ENCODE results near the gene PLK3. TPM values are rescaled to one million over a fixed set of nuclear protein-coding genes. Genes with fewer than 3 reads are reported as not detected.

The PLK3 gene
- total and polyA plus RNA-seq, 2 experiments from 2014 or later, result 8.7 to 15.1 TPM

- Mint-ChIP-seq H3K27me3 (ENCODE audit: insufficient read depth, low read depth, poor library complexity) (peaks cover 25% of the 10 kb centered on the region), H3K36me3 (ENCODE audit: low read depth) (no peaks in the 10 kb centered on the region; the same call in 2 of the 3 replicates), H3K27ac (no peak overlapping the region), H3K9me3 (no peaks in the 10 kb centered on the region; the same call in 2 of the 3 replicates), H3K4me3 (no peak overlapping the region), H3K4me1 (peaks cover 33% of the 10 kb centered on the region)
- H3K4me2 ChIP-seq, result no peak overlapping the region
- H3K9me2 ChIP-seq (ENCODE audit: insufficient read depth), result no peaks in the 10 kb centered on the region
- ATAC-seq (no peak), DNase-seq (ENCODE audit: low spot score) (no peak)
- no peaks in the 10 kb centered on the region for H4K20me1 ChIP-seq (replicated peaks; ENCODE audit: insufficient read depth)
- H2AFZ ChIP-seq, result no peak overlapping the region
- TF ChIP-seq CREB1 (CRISPR knock-in tag; IDR thresholded peaks at IDR 0.05; ENCODE audit: low read depth) (no peak), ZNF114 (CRISPR knock-in tag; IDR thresholded peaks at IDR 0.05) (no peak), ZNF331 (CRISPR knock-in tag; IDR thresholded peaks at IDR 0.05; ENCODE audit: low read depth) (no peak), JUNB (IDR thresholded peaks at IDR 0.05; ENCODE audit: unreplicated experiment) (no peak), REST (IDR thresholded peaks at IDR 0.05; ENCODE audit: unreplicated experiment) (no peak), POLR2AphosphoS5 (IDR thresholded peaks at IDR 0.05; ENCODE audit: low read depth) (no peak)
- TF ChIP-seq, protein P1, sequence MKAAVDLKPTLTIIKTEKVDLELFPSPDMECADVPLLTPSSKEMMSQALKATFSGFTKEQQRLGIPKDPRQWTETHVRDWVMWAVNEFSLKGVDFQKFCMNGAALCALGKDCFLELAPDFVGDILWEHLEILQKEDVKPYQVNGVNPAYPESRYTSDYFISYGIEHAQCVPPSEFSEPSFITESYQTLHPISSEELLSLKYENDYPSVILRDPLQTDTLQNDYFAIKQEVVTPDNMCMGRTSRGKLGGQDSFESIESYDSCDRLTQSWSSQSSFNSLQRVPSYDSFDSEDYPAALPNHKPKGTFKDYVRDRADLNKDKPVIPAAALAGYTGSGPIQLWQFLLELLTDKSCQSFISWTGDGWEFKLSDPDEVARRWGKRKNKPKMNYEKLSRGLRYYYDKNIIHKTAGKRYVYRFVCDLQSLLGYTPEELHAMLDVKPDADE (IDR thresholded peaks at IDR 0.05), result no peak
- H3F3A ChIP-seq (replicated peaks; ENCODE audit: low read depth), result peaks cover 29% of the 10 kb centered on the region
- H3K36me3 ChIP-seq (ENCODE audit: insufficient read depth), result no peaks in the 10 kb centered on the region
- no peak overlapping the region for H3K27ac ChIP-seq (ENCODE audit: low read depth)
- H3K4me3 ChIP-seq, result no peak overlapping the region
- H3K79me2 ChIP-seq (replicated peaks; ENCODE audit: insufficient read depth), result no peaks in the 10 kb centered on the region
- H3K4me1 ChIP-seq (ENCODE audit: insufficient read depth), result peaks cover 22% of the 10 kb centered on the region
- 0 out of 2 replicates have a peak, but pooled peaks cover 10% of the 10 kb centered on the region for H3K27me3 ChIP-seq (ENCODE audit: insufficient read depth)
Observed at GRCh38 chr1:44787506-44787905, 12.7 kb upstream of the PLK3 start.

- Histone ChIP-seq H3K27ac (ENCODE audit: low read depth) (no peak within 1 kb of the TSS), H3K4me2 (no peak within 1 kb of the TSS), H3K4me3 (0 out of 2 replicates have a peak within 1 kb of the TSS, but pooled peaks have one; percentile 73), H3K79me2 (replicated peaks; ENCODE audit: insufficient read depth) (no peaks in the 10 kb centered on the region), H2AFZ (no peak within 1 kb of the TSS), H3K9me2 (ENCODE audit: insufficient read depth) (no peaks in the 10 kb centered on the region), H3K27me3 (ENCODE audit: insufficient read depth) (0 out of 2 replicates have a peak, but pooled peaks cover 10% of the 10 kb centered on the region), H3K4me1 (ENCODE audit: insufficient read depth) (peaks cover 25% of the 10 kb centered on the region), H3F3A (replicated peaks; ENCODE audit: low read depth) (peaks cover 21% of the 10 kb centered on the region), H3K36me3 (ENCODE audit: insufficient read depth) (no peaks in the 10 kb centered on the region), H4K20me1 (replicated peaks; ENCODE audit: insufficient read depth) (no peaks in the 10 kb centered on the region)
- peaks cover 25% of the 10 kb centered on the region for H3K27me3 Mint-ChIP-seq (ENCODE audit: insufficient read depth, low read depth, poor library complexity)
- ATAC-seq (no peak), DNase-seq (ENCODE audit: low spot score) (no peak)
- no peak within 1 kb of the TSS for H3K4me3 Mint-ChIP-seq
- H3K36me3 Mint-ChIP-seq (ENCODE audit: low read depth), result no peaks in the 10 kb centered on the region; the same call in 2 of the 3 replicates
- H3K4me1 Mint-ChIP-seq, result peaks cover 35% of the 10 kb centered on the region
- H3K27ac Mint-ChIP-seq, result no peak within 1 kb of the TSS
- no peaks in the 10 kb centered on the region; the same call in 2 of the 3 replicates for H3K9me3 Mint-ChIP-seq
- TF ChIP-seq POLR2AphosphoS5 (IDR thresholded peaks at IDR 0.05; ENCODE audit: low read depth) (no peak), NANOG (IDR thresholded peaks at IDR 0.05; ENCODE audit: borderline replicate concordance) (no peak), ZNF331 (CRISPR knock-in tag; IDR thresholded peaks at IDR 0.05; ENCODE audit: low read depth) (no peak)
- TF ChIP-seq, protein P2, sequence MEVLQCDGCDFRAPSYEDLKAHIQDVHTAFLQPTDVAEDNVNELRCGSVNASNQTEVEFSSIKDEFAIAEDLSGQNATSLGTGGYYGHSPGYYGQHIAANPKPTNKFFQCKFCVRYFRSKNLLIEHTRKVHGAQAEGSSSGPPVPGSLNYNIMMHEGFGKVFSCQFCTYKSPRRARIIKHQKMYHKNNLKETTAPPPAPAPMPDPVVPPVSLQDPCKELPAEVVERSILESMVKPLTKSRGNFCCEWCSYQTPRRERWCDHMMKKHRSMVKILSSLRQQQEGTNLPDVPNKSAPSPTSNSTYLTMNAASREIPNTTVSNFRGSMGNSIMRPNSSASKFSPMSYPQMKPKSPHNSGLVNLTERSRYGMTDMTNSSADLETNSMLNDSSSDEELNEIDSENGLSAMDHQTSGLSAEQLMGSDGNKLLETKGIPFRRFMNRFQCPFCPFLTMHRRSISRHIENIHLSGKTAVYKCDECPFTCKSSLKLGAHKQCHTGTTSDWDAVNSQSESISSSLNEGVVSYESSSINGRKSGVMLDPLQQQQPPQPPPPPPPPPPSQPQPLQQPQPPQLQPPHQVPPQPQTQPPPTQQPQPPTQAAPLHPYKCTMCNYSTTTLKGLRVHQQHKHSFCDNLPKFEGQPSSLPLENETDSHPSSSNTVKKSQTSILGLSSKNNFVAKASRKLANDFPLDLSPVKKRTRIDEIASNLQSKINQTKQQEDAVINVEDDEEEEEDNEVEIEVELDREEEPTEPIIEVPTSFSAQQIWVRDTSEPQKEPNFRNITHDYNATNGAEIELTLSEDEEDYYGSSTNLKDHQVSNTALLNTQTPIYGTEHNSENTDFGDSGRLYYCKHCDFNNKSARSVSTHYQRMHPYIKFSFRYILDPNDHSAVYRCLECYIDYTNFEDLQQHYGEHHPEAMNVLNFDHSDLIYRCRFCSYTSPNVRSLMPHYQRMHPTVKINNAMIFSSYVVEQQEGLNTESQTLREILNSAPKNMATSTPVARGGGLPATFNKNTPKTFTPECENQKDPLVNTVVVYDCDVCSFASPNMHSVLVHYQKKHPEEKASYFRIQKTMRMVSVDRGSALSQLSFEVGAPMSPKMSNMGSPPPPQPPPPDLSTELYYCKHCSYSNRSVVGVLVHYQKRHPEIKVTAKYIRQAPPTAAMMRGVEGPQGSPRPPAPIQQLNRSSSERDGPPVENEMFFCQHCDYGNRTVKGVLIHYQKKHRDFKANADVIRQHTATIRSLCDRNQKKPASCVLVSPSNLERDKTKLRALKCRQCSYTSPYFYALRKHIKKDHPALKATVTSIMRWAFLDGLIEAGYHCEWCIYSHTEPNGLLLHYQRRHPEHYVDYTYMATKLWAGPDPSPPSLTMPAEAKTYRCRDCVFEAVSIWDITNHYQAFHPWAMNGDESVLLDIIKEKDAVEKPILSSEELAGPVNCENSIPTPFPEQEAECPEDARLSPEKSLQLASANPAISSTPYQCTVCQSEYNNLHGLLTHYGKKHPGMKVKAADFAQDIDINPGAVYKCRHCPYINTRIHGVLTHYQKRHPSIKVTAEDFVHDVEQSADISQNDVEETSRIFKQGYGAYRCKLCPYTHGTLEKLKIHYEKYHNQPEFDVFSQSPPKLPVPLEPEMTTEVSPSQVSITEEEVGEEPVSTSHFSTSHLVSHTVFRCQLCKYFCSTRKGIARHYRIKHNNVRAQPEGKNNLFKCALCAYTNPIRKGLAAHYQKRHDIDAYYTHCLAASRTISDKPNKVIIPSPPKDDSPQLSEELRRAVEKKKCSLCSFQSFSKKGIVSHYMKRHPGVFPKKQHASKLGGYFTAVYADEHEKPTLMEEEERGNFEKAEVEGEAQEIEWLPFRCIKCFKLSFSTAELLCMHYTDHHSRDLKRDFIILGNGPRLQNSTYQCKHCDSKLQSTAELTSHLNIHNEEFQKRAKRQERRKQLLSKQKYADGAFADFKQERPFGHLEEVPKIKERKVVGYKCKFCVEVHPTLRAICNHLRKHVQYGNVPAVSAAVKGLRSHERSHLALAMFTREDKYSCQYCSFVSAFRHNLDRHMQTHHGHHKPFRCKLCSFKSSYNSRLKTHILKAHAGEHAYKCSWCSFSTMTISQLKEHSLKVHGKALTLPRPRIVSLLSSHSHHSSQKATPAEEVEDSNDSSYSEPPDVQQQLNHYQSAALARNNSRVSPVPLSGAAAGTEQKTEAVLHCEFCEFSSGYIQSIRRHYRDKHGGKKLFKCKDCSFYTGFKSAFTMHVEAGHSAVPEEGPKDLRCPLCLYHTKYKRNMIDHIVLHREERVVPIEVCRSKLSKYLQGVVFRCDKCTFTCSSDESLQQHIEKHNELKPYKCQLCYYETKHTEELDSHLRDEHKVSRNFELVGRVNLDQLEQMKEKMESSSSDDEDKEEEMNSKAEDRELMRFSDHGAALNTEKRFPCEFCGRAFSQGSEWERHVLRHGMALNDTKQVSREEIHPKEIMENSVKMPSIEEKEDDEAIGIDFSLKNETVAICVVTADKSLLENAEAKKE (CRISPR knock-in tag; IDR thresholded peaks at IDR 0.05), result no peak
Observed at GRCh38 chr1:44788120-44788860, 11.9 kb upstream of the PLK3 start, which contains the start of gene BEST4. TSS of gene BEST4 (minus strand) at chr1:44788170. CDS start at chr1:44787705, 465 bp downstream.

Data from GM23338 (cell line).